ENCODE measurements around the gene TRAPPC14. TPM values are rescaled to one million over a fixed set of nuclear protein-coding genes. Genes with fewer than 3 reads are reported as not detected.

The TRAPPC14 gene
- total RNA-seq, 1 donor, result 8.0 TPM

DNA sequence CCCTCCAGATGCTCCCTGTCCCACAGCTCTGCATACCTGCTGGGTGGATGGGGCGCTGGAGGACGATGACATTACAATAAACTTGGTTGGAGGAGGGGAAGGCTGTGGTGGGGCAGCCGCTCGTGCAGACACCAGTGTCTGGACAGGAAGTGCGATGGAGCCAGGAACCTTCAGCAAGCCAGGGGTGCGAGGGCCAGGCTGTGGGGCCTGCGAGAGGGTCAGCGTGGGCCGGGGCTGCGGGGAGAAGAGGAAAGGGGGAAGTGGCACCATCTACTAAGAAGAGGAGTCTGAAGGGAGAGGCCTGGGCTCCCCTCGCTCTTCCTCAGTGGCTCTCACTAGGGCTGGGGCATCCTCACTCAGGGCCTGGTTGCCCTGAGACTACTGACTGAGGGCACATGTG, 50.6 kb downstream of the TRAPPC14 start:
- no peak overlapping the region for H3K4me3 ChIP-seq (ENCODE audit: insufficient read depth, low read length)
- no peak overlapping the region for H3K27ac ChIP-seq (ENCODE audit: low read depth, low read length)
- peaks cover 7% of the 10 kb centered on the region for H3K4me1 ChIP-seq (ENCODE audit: insufficient read depth, low read length)
- H3K36me3 ChIP-seq (ENCODE audit: insufficient read depth, low read length), result peaks cover 60% of the 10 kb centered on the region
- H3K79me2 ChIP-seq (ENCODE audit: insufficient read depth, low read length), result no peaks in the 10 kb centered on the region
- no peaks in the 10 kb centered on the region for H4K20me1 ChIP-seq (ENCODE audit: insufficient read depth, low read length)
- TF ChIP-seq CTCF (IDR thresholded peaks at IDR 0.05; ENCODE audit: extremely low read depth, low read depth, low read length), result no peak
- H2AFZ ChIP-seq (ENCODE audit: low read length), result no peak overlapping the region
- H3K4me2 ChIP-seq (ENCODE audit: insufficient read depth, low read length), result no peak overlapping the region
- H3K9me3 ChIP-seq (ENCODE audit: low read depth, low read length), result no peaks in the 10 kb centered on the region
- no peak for DNase-seq (ENCODE audit: insufficient read length, low spot score, missing footprints)
- no peaks in the 10 kb centered on the region for H3K27me3 ChIP-seq (ENCODE audit: insufficient read depth, low read length)

DNA sequence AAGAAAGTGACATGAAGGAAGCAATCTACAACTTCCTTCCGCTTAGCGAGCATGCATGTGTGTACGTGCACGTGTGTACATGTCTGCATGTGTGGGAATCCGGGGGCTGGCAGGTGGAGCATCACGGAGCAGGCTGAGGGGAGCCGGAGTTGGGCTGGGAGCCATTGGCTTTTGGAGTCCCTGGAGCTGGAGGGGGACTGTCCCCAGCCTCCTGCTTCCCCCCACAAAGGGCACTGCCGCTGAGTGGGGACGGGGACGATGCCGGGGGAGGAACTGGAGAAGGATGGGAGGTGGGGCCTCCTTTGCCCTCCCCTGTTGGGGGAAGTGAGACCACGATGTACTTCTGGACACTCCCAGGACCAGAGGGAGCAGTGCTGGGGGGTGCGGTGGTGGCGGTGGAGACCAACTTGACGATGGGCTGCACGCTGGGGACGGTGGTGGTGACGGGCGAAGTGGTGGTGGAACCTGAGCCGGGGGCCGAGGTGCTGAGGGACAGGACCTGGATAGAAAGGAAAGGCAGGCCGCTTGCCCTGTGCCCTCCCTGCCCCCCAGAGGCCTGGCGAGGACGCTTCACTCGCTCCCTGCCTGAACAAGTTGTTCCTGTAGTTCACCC, 51.3 kb downstream of the TRAPPC14 start:
- Histone ChIP-seq H3K79me2 (ENCODE audit: insufficient read depth, low read length) (peaks cover 2% of the 10 kb centered on the region), H2AFZ (ENCODE audit: low read length) (no peak overlapping the region), H3K36me3 (ENCODE audit: insufficient read depth, low read length) (peaks cover 57% of the 10 kb centered on the region), H3K4me1 (ENCODE audit: insufficient read depth, low read length) (peaks cover 13% of the 10 kb centered on the region), H3K9me3 (ENCODE audit: low read depth, low read length) (no peaks in the 10 kb centered on the region), H3K4me2 (ENCODE audit: insufficient read depth, low read length) (no peak overlapping the region), H4K20me1 (ENCODE audit: insufficient read depth, low read length) (no peaks in the 10 kb centered on the region), H3K4me3 (ENCODE audit: insufficient read depth, low read length) (no peak overlapping the region), H3K27ac (ENCODE audit: low read depth, low read length) (no peak overlapping the region), H3K27me3 (ENCODE audit: insufficient read depth, low read length) (no peaks in the 10 kb centered on the region)
- TF ChIP-seq CTCF (IDR thresholded peaks at IDR 0.05; ENCODE audit: extremely low read depth, low read depth, low read length), result no peak
- no peak for DNase-seq (ENCODE audit: insufficient read length, low spot score, missing footprints)

DNA sequence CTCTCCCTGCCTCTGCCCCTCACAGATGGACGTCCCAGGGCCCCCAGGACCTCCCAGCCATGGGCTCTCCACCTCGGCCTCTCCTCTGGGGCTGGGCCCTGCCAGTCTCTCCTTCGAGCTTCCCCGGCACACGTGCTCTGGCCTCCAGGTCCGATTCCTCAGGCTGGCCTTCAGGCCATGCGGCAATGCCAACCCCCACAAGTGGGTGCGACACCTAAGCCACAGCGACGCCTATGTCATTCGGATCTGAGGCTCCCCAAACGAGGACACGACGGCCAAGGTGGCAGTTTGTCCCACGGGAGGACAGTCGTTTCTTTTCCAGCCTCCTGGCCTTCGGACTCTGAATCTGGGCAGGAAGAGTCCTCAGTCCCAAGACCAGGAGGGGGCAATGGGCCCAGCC, 51.9 kb downstream of the TRAPPC14 start:
- Histone ChIP-seq H3K36me3 (ENCODE audit: insufficient read depth, low read length) (peaks cover 56% of the 10 kb centered on the region), H3K27me3 (ENCODE audit: insufficient read depth, low read length) (no peaks in the 10 kb centered on the region), H2AFZ (ENCODE audit: low read length) (no peak overlapping the region), H3K4me1 (ENCODE audit: insufficient read depth, low read length) (peaks cover 13% of the 10 kb centered on the region), H4K20me1 (ENCODE audit: insufficient read depth, low read length) (no peaks in the 10 kb centered on the region), H3K79me2 (ENCODE audit: insufficient read depth, low read length) (peaks cover 2% of the 10 kb centered on the region), H3K9me3 (ENCODE audit: low read depth, low read length) (no peaks in the 10 kb centered on the region), H3K4me2 (ENCODE audit: insufficient read depth, low read length) (no peak overlapping the region), H3K4me3 (ENCODE audit: insufficient read depth, low read length) (no peak overlapping the region), H3K27ac (ENCODE audit: low read depth, low read length) (no peak overlapping the region)
- TF ChIP-seq CTCF (IDR thresholded peaks at IDR 0.05; ENCODE audit: extremely low read depth, low read depth, low read length), result no peak
- no peak for DNase-seq (ENCODE audit: insufficient read length, low spot score, missing footprints)

- peaks cover 16% of the 10 kb centered on the region for H3K4me1 ChIP-seq (ENCODE audit: insufficient read depth, low read length)
- H3K36me3 ChIP-seq (ENCODE audit: insufficient read depth, low read length), result peaks cover 48% of the 10 kb centered on the region
- H4K20me1 ChIP-seq (ENCODE audit: insufficient read depth, low read length), result no peaks in the 10 kb centered on the region
- H3K79me2 ChIP-seq (ENCODE audit: insufficient read depth, low read length), result peaks cover 7% of the 10 kb centered on the region
- no peaks in the 10 kb centered on the region for H3K9me3 ChIP-seq (ENCODE audit: low read depth, low read length)
- H3K27ac ChIP-seq (ENCODE audit: low read depth, low read length), result no peak overlapping the region
- no peak for TF ChIP-seq CTCF (IDR thresholded peaks at IDR 0.05; ENCODE audit: extremely low read depth, low read depth, low read length)
- H3K4me2 ChIP-seq (ENCODE audit: insufficient read depth, low read length), result no peak overlapping the region
- no peak overlapping the region for H3K4me3 ChIP-seq (ENCODE audit: insufficient read depth, low read length)
- no peak for DNase-seq (ENCODE audit: insufficient read length, low spot score, missing footprints)
- no peaks in the 10 kb centered on the region for H3K27me3 ChIP-seq (ENCODE audit: insufficient read depth, low read length)
- H2AFZ ChIP-seq (ENCODE audit: low read length), result no peak overlapping the region
Measured at GRCh38 chr7:100105534-100105933, 53.0 kb downstream of the TRAPPC14 start.

Other genes with a start within 250 kb of the TRAPPC14 start
- 26.4 and 29.5 TPM in 2 replicates for gene TRIM4, start 239.2 kb downstream of the TRAPPC14 start, total RNA-seq
- gene GJC3, start 229.1 kb downstream of the TRAPPC14 start, total RNA-seq, result not detected in 2 replicates
- gene AZGP1, start 182.7 kb downstream of the TRAPPC14 start, total RNA-seq, result not detected in 2 replicates
- 46.0 and 46.3 TPM in 2 replicates for gene ZKSCAN1, start 143.1 kb downstream of the TRAPPC14 start, total RNA-seq
- 9.8 and 10.9 TPM in 2 replicates for gene ZSCAN21, start 108.9 kb downstream of the TRAPPC14 start, total RNA-seq
- 30.4 and 33.9 TPM in 2 replicates for gene ZNF3, start 77.0 kb downstream of the TRAPPC14 start, total RNA-seq
- gene COPS6, start 69.8 kb downstream of the TRAPPC14 start, total RNA-seq, result 42.4 and 45.6 TPM in 2 replicates
- 28.6 and 31.2 TPM in 2 replicates for gene MCM7, start 57.3 kb downstream of the TRAPPC14 start, total RNA-seq
- gene AP4M1, start 57.1 kb downstream of the TRAPPC14 start, total RNA-seq, result 19.5 and 20.0 TPM in 2 replicates
- gene TAF6, start 39.4 kb downstream of the TRAPPC14 start, total RNA-seq, result 33.3 and 36.2 TPM in 2 replicates
- 24.2 and 25.0 TPM in 2 replicates for gene CNPY4, start 39.1 kb downstream of the TRAPPC14 start, total RNA-seq
- 2.2 and 2.7 TPM in 2 replicates for gene MBLAC1, start 31.8 kb downstream of the TRAPPC14 start, total RNA-seq
- gene LAMTOR4, start 9.8 kb downstream of the TRAPPC14 start, total RNA-seq, result 63.7 and 70.7 TPM in 2 replicates
- gene GAL3ST4, start 9.9 kb upstream of the TRAPPC14 start, total RNA-seq, result 1.1 and 2.7 TPM in 2 replicates
- 1.4 and 1.8 TPM in 2 replicates for gene GPC2, start 18.7 kb upstream of the TRAPPC14 start, total RNA-seq
- gene STAG3, start 19.2 kb upstream of the TRAPPC14 start, total RNA-seq, result 0.59 and 1.4 TPM in 2 replicates
- gene PVRIG, start 61.2 kb upstream of the TRAPPC14 start, total RNA-seq, result not detected in 2 replicates
- gene SPDYE3, start 149.0 kb upstream of the TRAPPC14 start, total RNA-seq, result under 0.01 TPM in 1 of 2 replicates, not detected in the other
- gene PILRB, start 199.4 kb upstream of the TRAPPC14 start, total RNA-seq, result 10.9 and 14.8 TPM in 2 replicates
- gene PILRA, start 214.8 kb upstream of the TRAPPC14 start, total RNA-seq, result 0.36 and 0.59 TPM in 2 replicates

Measured in osteoblast (primary cell).